ENCODE results near the gene TRIM44. TPM values are rescaled to one million over a fixed set of nuclear protein-coding genes. Genes with fewer than 3 reads are reported as not detected.

TRIM44 gene
- total and polyA plus RNA-seq, 4 donors = 3.7 to 15.1 (median 10.4) TPM

- no peak for DNase-seq (ENCODE audit: low spot score)
- Histone ChIP-seq H3K36me3 (ENCODE audit: control insufficient read depth in 4 of 4, insufficient read depth in 3 of 4, low read depth in 1 of 4, low read length in 3 of 4) (peaks cover 0 to 6% (median 0%) of the 10 kb centered on the region in 4 donors), H3K9ac (ENCODE audit: low read depth in 1 of 2, low read length in 2 of 2) (no peak overlapping the region), H3K4me1 (ENCODE audit: control insufficient read depth in 4 of 4, insufficient read depth in 4 of 4, low read length in 3 of 4) (peaks cover 0 to 15% (median 5%) of the 10 kb centered on the region in 4 donors), H3K27me3 (ENCODE audit: control insufficient read depth in 4 of 4, insufficient read depth in 4 of 4, low read length in 3 of 4) (no peaks in the 10 kb centered on the region), H3K9me3 (ENCODE audit: control insufficient read depth in 4 of 4, low read length in 3 of 4) (no peaks in the 10 kb centered on the region), H3K27ac (ENCODE audit: low read depth in 1 of 2, low read length in 2 of 2) (no peak overlapping the region), H3K4me3 (ENCODE audit: low read depth in 1 of 3, low read length in 3 of 3) (no peak overlapping the region)
- WGBS = 98% methylated on average over 4 of the region's 4 CpGs
- TF ChIP-seq FOXA2 (IDR thresholded peaks at IDR 0.05) (no peak), ZBTB33 (IDR thresholded peaks at IDR 0.05) (no peak), NR2F2 (IDR thresholded peaks at IDR 0.05) (no peak)
These were observed 80.3 kb downstream of the TRIM44 start for GRCh38 chr11:35742707-35743454.

- TF ChIP-seq GABPA (IDR thresholded peaks at IDR 0.05 in 1 of 2, conservative IDR thresholded peaks at IDR 0.05 in 1 of 2) = no peak
- Histone ChIP-seq H3K4me1 (ENCODE audit: control insufficient read depth in 4 of 4, insufficient read depth in 4 of 4, low read length in 3 of 4) (peaks cover 3 to 37% (median 14%) of the 10 kb centered on the region in 4 donors), H3K4me3 (ENCODE audit: low read depth in 1 of 3, low read length in 3 of 3) (no peak overlapping the region), H3K27me3 (ENCODE audit: control insufficient read depth in 4 of 4, insufficient read depth in 4 of 4, low read length in 3 of 4) (no peaks in the 10 kb centered on the region), H3K9ac (ENCODE audit: low read depth in 1 of 2, low read length in 2 of 2) (no peak overlapping the region), H3K9me3 (ENCODE audit: control insufficient read depth in 4 of 4, low read length in 3 of 4) (no peaks in the 10 kb centered on the region), H3K36me3 (ENCODE audit: control insufficient read depth in 4 of 4, insufficient read depth in 3 of 4, low read depth in 1 of 4, low read length in 3 of 4) (peaks cover 0 to 6% (median 0%) of the 10 kb centered on the region in 4 donors), H3K27ac (ENCODE audit: low read depth in 1 of 2, low read length in 2 of 2) (no peak overlapping the region)
- no peak for DNase-seq (ENCODE audit: low spot score)
- 75% methylated on average over 4 of the region's 4 CpGs for WGBS
These were observed 84.0 kb downstream of the TRIM44 start for GRCh38 chr11:35746356-35747153.

GRCh38 chr11:35747668-35748067, 85.1 kb downstream of the TRIM44 start:
- no peak for DNase-seq (ENCODE audit: low spot score)
- Histone ChIP-seq H3K4me1 (ENCODE audit: control insufficient read depth in 4 of 4, insufficient read depth in 4 of 4, low read length in 3 of 4) (peaks cover 3 to 45% (median 14%) of the 10 kb centered on the region in 4 donors), H3K27ac (ENCODE audit: low read depth in 1 of 2, low read length in 2 of 2) (no peak overlapping the region), H3K4me3 (ENCODE audit: low read depth in 1 of 3, low read length in 3 of 3) (no peak overlapping the region), H3K9ac (ENCODE audit: low read depth in 1 of 2, low read length in 2 of 2) (no peak overlapping the region), H3K36me3 (ENCODE audit: control insufficient read depth in 4 of 4, insufficient read depth in 3 of 4, low read depth in 1 of 4, low read length in 3 of 4) (peaks cover 0 to 6% (median 0%) of the 10 kb centered on the region in 4 donors), H3K27me3 (ENCODE audit: control insufficient read depth in 4 of 4, insufficient read depth in 4 of 4, low read length in 3 of 4) (no peaks in the 10 kb centered on the region), H3K9me3 (ENCODE audit: control insufficient read depth in 4 of 4, low read length in 3 of 4) (no peaks in the 10 kb centered on the region)
- no peak for TF ChIP-seq REST (IDR thresholded peaks at IDR 0.05)
- 91% methylated on average over 4 of the region's 4 CpGs for WGBS
